Activated CD8-positive, alpha-beta T cell treated with anti-CD3 and anti-CD28 coated beads, Interleukin-2, amount 10 ng/mL, durations not matched to agents 7 days and 5 days (primary cell): Measurements from ENCODE around the gene ADCYAP1R1. TPM values are rescaled to one million over a fixed set of nuclear protein-coding genes. Genes with fewer than 3 reads are reported as not detected.

Experiments used
- ATAC-seq: fragments of 150-1000 bp; cut with Tn5 transposase; one replicate; pipeline ENCODE4 v1.10.0; 2021; ENCODE audit warnings: moderate library complexity
- CTCF ChIA-PET: fragments of 350-600 bp; sonication (Branson Sonifier 250); formaldehyde crosslinking; loops from one replicate; lab custom pipeline; 2021; ENCODE audit warnings: antibody characterized with exemption; lab: Charles Lee
- POLR2A ChIA-PET: fragments of 350-600 bp; sonication (Branson Sonifier 250); formaldehyde crosslinking; loops from one replicate; lab custom pipeline; 2021; ENCODE audit warnings: antibody characterized with exemption; lab: Charles Lee
- DNase-seq: peaks from one replicate; pipeline ENCODE4 v3.0.0-alpha.2; 2020
- H3K27ac Mint-ChIP-seq: one replicate; pipeline ENCODE4 v1.8.0; 2021; ENCODE audit warnings: mild to moderate bottlenecking, mixed read lengths
- H3K27me3 Mint-ChIP-seq: one replicate; pipeline ENCODE4 v1.8.0; 2021; ENCODE audit warnings: low read depth, mixed read lengths
- H3K36me3 Mint-ChIP-seq: one replicate; pipeline ENCODE4 v1.8.0; 2021; ENCODE audit warnings: low read depth, mixed read lengths
- H3K4me1 Mint-ChIP-seq: one replicate; pipeline ENCODE4 v1.8.0; 2021; ENCODE audit warnings: low read depth, mixed read lengths
- H3K4me3 Mint-ChIP-seq: one replicate; pipeline ENCODE4 v1.8.0; 2021; ENCODE audit warnings: mild to moderate bottlenecking, mixed read lengths
- H3K9me3 Mint-ChIP-seq: one replicate; pipeline ENCODE4 v1.8.0; 2022; ENCODE audit warnings: mixed read lengths; ENCODE audit not compliant: insufficient read depth
- total RNA-seq, 2 experiments: library from RNA; stranded (reverse); gene quantifications; one replicate each; pipeline ENCODE4 v1.2.3, GENCODE V29; 2021

ADCYAP1R1 gene
- total RNA-seq, 2 experiments from 2014 or later: not detected

DNA sequence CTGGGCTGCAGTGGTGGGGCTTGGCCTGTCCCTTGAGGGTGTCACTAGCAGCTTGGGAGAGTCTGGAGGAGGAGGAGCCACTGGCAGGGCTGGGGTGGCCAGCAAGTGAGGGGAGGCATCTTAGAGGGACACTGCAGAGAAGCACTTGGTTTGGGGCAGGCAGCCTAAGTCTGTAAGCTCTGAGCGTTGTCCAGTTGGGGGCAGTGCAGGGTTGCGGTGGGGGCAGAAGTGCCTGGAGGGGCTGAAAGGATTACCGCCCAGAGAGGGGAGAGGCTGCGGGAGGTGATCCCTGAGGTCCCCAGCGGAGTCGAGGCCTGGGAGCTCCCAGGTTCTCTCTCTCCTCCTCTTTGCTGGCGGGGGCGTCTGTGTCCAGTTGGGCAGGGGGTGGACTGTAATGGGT, 7.4 kb downstream of the ADCYAP1R1 start:
- H3K4me1 Mint-ChIP-seq: no peaks in the 10 kb centered on the region
- ChIA-PET CTCF (interaction anchor here (1.6 kb wide), 1 partner anchor 63 kb away, joined by 3 read pairs; no protein-coding TSS in a partner anchor), POLR2A (no interaction called here)
- no peak overlapping the region for H3K4me3 Mint-ChIP-seq
- H3K27ac Mint-ChIP-seq: no peak overlapping the region
- peaks cover 11% of the 10 kb centered on the region for H3K27me3 Mint-ChIP-seq
- H3K9me3 Mint-ChIP-seq: no peaks in the 10 kb centered on the region
- DNase-seq (no peak), ATAC-seq (no peak)
- H3K36me3 Mint-ChIP-seq: no peaks in the 10 kb centered on the region

- Mint-ChIP-seq H3K4me1 (no peaks in the 10 kb centered on the region), H3K4me3 (no peak overlapping the region), H3K27ac (no peak overlapping the region), H3K9me3 (no peaks in the 10 kb centered on the region), H3K36me3 (no peaks in the 10 kb centered on the region), H3K27me3 (peaks cover 5% of the 10 kb centered on the region)
- ATAC-seq (no peak), DNase-seq (no peak)
- POLR2A ChIA-PET: no interaction called here
- CTCF ChIA-PET: interaction anchor here (1.6 kb wide), 1 partner anchor 62 kb away, joined by 3 read pairs; no protein-coding TSS in a partner anchor
These were observed 9.1 kb downstream of the ADCYAP1R1 start for GRCh38 chr7:31061185-31061584.

DNA sequence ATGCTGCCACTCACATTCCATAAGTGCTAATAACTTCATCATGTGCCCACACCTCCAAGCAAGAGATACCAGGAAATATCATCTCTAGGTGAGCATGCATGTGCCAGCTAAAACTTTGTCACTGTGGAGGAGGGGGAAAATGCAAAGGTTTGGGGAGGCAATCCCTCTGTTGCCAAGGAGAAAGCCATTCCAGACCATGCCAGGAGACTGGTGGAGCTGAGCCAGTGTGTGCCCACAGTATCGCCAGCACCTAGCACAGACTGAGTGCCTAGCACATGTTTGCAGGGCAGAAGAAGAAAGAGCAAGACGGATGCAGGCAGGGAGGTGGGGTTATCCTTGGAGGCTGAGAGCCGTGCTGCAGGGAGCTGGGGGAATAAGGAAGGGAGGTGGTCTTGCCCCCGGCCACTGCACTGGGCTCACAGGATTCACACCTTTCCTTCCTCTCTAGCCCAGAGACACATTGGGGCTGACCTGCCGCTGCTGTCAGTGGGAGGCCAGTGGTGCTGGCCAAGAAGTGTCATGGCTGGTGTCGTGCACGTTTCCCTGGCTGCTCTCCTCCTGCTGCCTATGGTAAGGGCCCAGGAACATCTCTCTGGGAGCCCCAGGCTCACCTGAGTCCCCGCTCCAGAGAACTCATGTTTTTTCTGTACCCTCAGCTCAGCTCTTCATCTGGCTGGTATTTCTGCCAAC, 10.8 kb downstream of the ADCYAP1R1 start:
- DNase-seq: no peak
- Mint-ChIP-seq H3K4me1 (no peaks in the 10 kb centered on the region), H3K9me3 (no peaks in the 10 kb centered on the region), H3K4me3 (no peak overlapping the region), H3K27me3 (no peaks in the 10 kb centered on the region), H3K27ac (no peak overlapping the region), H3K36me3 (no peaks in the 10 kb centered on the region)
- CTCF ChIA-PET: no interaction called here
- no peak for ATAC-seq
- POLR2A ChIA-PET: no interaction called here

DNA sequence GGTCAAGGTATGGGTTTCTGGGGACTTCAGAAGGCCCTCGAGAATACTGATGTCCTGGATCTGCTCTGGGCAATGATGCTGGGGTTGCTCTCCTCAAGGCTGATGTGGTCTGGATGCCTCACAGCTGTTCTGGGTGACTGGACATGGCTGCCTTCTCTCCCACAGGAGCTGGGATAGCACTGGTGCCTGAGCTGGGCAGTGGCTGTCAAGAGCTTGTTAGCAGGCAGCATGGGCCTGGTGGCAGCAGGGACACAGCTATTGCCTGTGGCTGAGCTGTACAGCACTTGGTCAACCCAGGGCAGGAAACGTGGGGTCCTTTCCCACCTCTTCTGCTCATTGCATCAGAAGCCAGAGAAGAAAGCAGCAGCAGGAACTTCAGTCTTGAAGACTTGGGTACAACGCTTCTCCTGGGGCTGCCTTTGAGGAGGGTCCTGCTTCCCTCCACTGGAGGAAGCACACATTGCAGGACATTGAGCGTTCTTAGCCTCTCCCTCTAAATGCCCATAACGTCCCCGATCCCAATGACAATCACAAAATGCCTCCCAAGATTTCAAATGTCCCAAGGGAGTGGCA, 13.0 kb downstream of the ADCYAP1R1 start:
- no peaks in the 10 kb centered on the region for H3K36me3 Mint-ChIP-seq
- no peak overlapping the region for H3K27ac Mint-ChIP-seq
- no peak for ATAC-seq
- CTCF ChIA-PET: no interaction called here
- H3K27me3 Mint-ChIP-seq: no peaks in the 10 kb centered on the region
- no peaks in the 10 kb centered on the region for H3K9me3 Mint-ChIP-seq
- no peaks in the 10 kb centered on the region for H3K4me1 Mint-ChIP-seq
- H3K4me3 Mint-ChIP-seq: no peak overlapping the region
- POLR2A ChIA-PET: no interaction called here
- no peak for DNase-seq

DNA sequence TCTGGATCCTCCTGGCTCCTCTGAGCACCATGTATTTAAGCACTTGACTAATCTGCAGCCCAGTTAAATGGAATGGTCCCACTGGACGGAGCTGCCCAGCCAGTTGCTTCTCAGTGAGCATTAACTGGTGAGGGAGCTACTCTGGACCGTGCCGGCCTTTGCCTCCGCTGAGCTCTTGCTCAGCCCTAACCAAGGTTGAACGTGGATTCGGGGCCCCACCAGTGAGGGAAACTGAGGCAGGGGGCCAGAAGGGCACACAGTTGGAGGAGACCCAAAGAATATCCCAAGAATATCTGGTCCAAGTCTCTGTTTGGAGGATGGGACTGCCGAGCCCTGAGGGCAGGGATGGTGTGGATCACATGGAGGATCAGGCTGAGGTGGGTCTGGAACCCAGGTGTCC, 13.7 kb downstream of the ADCYAP1R1 start:
- Mint-ChIP-seq H3K4me1 (no peaks in the 10 kb centered on the region), H3K4me3 (no peak overlapping the region), H3K9me3 (no peaks in the 10 kb centered on the region), H3K27me3 (no peaks in the 10 kb centered on the region), H3K27ac (no peak overlapping the region), H3K36me3 (no peaks in the 10 kb centered on the region)
- ChIA-PET CTCF (no interaction called here), POLR2A (no interaction called here)
- ATAC-seq (no peak), DNase-seq (no peak)

DNA sequence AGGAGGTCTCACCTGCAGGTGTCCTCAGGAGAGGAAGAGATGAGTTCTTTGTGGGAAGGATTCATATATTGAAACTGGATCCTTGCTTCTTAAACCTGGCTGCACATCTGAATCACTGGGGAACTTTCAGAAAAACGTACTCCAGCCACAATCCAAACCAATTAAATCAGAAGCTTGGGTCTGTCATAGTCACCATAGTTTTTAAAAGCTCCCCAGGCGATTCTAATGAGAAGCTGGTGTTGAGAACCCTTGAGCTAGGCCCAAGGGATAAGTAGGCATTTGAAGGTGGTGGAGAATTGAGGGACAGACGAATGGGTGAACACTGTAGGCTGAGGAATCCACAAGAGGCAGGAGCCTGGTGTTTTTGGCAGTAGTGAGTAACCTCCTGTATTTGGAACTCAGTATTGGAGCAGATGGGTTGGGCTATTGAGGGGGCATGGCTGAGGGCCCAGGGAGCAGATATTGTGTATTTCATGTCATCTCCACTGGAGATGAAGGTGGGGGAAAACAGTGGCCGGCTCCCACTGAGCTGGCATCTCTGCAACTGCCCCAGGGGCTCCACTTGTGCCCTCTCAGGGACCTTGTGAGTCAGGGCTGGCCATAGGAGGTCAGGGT, 14.5 kb downstream of the ADCYAP1R1 start:
- Mint-ChIP-seq H3K4me3 (no peak overlapping the region), H3K27ac (no peak overlapping the region), H3K4me1 (no peaks in the 10 kb centered on the region), H3K27me3 (peaks cover 2% of the 10 kb centered on the region), H3K9me3 (no peaks in the 10 kb centered on the region), H3K36me3 (no peaks in the 10 kb centered on the region)
- CTCF ChIA-PET: interaction anchor here (0.9 kb wide), 1 partner anchor 83 kb away, joined by 3 read pairs; no protein-coding TSS in a partner anchor
- DNase-seq (no peak), ATAC-seq (no peak)
- POLR2A ChIA-PET: no interaction called here

DNA sequence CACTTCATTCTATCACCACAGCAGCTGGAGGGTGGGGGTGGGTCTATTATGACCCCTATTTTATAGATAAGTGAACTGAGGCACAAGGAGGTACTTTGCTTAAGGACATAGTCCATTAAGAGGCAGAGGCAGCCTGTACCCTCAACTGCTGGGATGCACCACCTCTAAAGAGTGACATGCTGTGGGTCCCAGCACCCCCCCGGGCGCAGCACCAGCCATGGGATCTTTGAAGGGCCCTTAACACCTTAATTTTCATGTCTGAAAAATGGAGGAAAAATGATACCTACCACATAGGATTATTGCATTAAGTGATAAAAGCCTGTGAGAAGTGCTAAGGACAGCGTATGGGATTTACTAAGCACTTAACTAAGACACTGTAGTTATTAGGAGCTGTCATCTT, 15.4 kb downstream of the ADCYAP1R1 start:
- Mint-ChIP-seq H3K4me3 (no peak overlapping the region), H3K36me3 (no peaks in the 10 kb centered on the region), H3K4me1 (no peaks in the 10 kb centered on the region), H3K27me3 (peaks cover 3% of the 10 kb centered on the region), H3K27ac (no peak overlapping the region), H3K9me3 (no peaks in the 10 kb centered on the region)
- ChIA-PET CTCF (no interaction called here), POLR2A (no interaction called here)
- no peak for DNase-seq
- no peak for ATAC-seq

- ATAC-seq (no peak), DNase-seq (no peak)
- Mint-ChIP-seq H3K4me3 (no peak overlapping the region), H3K36me3 (no peaks in the 10 kb centered on the region), H3K9me3 (no peaks in the 10 kb centered on the region), H3K27me3 (peaks cover 3% of the 10 kb centered on the region), H3K27ac (no peak overlapping the region), H3K4me1 (no peaks in the 10 kb centered on the region)
- CTCF ChIA-PET: no interaction called here
- POLR2A ChIA-PET: no interaction called here
These were observed 16.0 kb downstream of the ADCYAP1R1 start for GRCh38 chr7:31068006-31068675.

DNA sequence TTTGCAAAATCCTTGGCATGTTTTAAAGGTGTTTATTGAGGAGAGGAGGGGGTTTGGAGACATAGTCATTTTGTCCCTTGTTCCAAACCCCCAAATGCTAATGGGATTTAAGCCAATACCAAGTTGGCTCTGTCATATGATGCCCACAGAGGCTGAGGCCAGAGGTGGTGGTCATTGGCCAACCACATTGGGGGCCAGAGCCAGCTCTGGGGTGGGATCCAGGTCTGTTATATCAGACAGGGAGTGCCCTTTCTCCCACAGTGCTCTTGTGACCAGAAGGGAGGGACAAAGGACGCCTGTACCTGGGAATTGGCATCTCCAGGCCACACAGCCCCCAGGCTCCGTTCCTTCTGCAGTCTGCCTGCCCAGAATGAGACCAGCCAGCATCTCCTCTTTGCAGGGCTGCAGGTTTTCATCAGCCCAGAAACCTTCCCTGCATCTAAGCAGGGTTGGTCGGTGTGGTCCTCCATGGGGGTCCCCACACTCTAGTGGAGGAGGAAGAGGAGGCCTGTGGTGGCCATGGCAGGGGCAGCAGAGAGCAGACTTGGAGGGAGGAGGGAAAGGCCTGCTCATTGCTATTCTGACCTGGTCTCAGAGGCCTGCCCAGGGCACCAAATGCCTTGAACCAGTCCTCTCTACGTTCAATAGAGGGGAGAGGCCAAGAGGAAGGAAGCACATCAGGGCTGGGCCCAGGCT, 17.9 kb downstream of the ADCYAP1R1 start:
- DNase-seq: no peak
- Mint-ChIP-seq H3K4me1 (no peaks in the 10 kb centered on the region), H3K4me3 (no peak overlapping the region), H3K9me3 (no peaks in the 10 kb centered on the region), H3K27ac (no peak overlapping the region), H3K27me3 (peaks cover 3% of the 10 kb centered on the region), H3K36me3 (no peaks in the 10 kb centered on the region)
- ChIA-PET POLR2A (interaction anchor here (0.6 kb wide), 1 partner anchor 78 kb away, joined by 4 read pairs; no protein-coding TSS in a partner anchor), CTCF (no interaction called here)
- no peak for ATAC-seq

DNA sequence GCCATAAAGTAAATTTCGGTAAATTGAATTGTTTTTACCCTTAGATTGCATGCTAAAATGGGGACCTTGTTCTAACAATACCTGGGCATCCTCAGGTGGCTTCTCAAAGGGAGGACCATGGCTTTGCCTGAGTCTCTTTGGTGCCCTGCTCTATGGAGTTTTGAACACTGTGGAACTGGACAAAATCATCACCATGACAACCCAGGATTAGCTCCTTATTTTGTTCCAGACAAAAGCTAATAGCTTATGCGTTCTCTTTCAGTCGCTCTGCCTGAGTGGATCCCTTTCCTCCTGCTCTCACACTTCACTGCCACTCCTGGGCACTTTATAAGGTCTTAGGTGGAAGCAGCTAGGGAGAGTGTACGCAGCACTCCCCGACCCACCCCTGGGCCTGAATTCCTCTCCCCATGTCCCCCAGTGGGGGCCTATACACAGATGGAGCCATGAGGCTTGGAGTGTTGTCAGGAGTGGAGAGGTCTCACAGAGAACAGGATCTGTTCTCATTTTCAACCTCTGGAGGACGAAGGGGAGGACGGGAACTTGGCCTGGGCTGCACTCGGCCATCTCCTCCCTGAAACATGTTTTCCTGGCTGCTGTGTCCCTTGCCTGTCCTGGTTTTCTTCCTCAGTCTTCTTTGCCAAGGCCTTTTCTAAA, 19.0 kb downstream of the ADCYAP1R1 start:
- ATAC-seq: no peak
- Mint-ChIP-seq H3K9me3 (no peaks in the 10 kb centered on the region), H3K4me1 (no peaks in the 10 kb centered on the region), H3K36me3 (no peaks in the 10 kb centered on the region), H3K27ac (no peak overlapping the region), H3K4me3 (no peak overlapping the region), H3K27me3 (peaks cover 3% of the 10 kb centered on the region)
- ChIA-PET POLR2A (interaction anchor here (0.6 kb wide), 1 partner anchor 80 kb away, joined by 4 read pairs; no protein-coding TSS in a partner anchor), CTCF (no interaction called here)
- DNase-seq: no peak

GRCh38 chr7:31071645-31072029, 19.5 kb downstream of the ADCYAP1R1 start:
- H3K27ac Mint-ChIP-seq: no peak overlapping the region
- no peak overlapping the region for H3K4me3 Mint-ChIP-seq
- H3K27me3 Mint-ChIP-seq: peaks cover 3% of the 10 kb centered on the region
- ChIA-PET CTCF (no interaction called here), POLR2A (no interaction called here)
- DNase-seq (no peak), ATAC-seq (no peak)
- H3K36me3 Mint-ChIP-seq: no peaks in the 10 kb centered on the region
- no peaks in the 10 kb centered on the region for H3K4me1 Mint-ChIP-seq
- no peaks in the 10 kb centered on the region for H3K9me3 Mint-ChIP-seq
